ENCODE measurements around the gene KCNF1.

KCNF1 gene, protein sequence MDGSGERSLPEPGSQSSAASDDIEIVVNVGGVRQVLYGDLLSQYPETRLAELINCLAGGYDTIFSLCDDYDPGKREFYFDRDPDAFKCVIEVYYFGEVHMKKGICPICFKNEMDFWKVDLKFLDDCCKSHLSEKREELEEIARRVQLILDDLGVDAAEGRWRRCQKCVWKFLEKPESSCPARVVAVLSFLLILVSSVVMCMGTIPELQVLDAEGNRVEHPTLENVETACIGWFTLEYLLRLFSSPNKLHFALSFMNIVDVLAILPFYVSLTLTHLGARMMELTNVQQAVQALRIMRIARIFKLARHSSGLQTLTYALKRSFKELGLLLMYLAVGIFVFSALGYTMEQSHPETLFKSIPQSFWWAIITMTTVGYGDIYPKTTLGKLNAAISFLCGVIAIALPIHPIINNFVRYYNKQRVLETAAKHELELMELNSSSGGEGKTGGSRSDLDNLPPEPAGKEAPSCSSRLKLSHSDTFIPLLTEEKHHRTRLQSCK

GRCh38 chr2:10911291-10912075, at the start of gene KCNF1:
TSS of gene KCNF1 (plus strand) at chr2:10911934. CDS start at chr2:10912427, 493 bp downstream.
- DNase-seq: no peak

DNA sequence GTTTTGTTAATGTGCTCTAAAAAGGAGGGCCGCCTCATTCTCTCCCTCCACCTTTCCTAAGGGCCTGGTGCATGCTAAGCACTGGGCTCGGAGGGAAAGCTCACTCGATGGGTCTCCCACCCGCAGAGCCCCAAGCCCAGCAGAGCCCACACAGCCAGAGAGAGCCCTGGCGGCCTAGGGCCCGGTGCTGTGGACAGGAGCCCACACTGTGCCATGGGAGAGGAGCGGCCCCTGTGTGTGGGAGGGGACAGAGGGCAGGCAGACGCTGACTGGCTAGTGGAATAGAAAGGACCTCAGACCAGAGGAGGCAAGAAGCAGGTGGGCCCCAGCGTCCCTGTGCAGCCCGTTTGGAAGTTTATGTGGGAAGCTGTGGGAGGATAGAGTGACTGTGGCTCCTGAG, 49.4 kb upstream of the KCNF1 start:
- no peak for DNase-seq

- DNase-seq: no peak
Measured at GRCh38 chr2:10863047-10863446, 48.7 kb upstream of the KCNF1 start.

- DNase-seq: no peak
Measured at GRCh38 chr2:10863837-10864236, 47.9 kb upstream of the KCNF1 start.

DNA sequence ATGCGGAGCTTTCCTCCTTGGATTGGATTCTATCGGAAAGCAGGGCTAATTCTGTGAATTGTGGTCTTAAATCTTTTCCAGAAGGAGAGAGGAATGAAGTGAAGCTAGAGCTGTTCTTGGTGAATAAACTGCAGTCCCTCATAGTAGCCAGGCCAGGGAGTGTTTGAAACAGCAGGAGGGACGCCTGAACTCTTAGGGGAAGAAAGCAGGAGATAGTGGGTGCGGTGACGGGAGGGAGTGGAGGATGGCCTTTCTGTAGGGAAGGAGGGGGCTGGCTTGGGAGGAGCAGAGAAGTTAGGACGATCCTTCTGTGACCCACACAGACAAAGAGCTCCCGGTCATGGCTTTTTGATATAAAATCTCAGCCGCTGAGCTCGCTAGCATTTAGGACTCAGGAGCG, 47.5 kb upstream of the KCNF1 start:
- DNase-seq: no peak

DNA sequence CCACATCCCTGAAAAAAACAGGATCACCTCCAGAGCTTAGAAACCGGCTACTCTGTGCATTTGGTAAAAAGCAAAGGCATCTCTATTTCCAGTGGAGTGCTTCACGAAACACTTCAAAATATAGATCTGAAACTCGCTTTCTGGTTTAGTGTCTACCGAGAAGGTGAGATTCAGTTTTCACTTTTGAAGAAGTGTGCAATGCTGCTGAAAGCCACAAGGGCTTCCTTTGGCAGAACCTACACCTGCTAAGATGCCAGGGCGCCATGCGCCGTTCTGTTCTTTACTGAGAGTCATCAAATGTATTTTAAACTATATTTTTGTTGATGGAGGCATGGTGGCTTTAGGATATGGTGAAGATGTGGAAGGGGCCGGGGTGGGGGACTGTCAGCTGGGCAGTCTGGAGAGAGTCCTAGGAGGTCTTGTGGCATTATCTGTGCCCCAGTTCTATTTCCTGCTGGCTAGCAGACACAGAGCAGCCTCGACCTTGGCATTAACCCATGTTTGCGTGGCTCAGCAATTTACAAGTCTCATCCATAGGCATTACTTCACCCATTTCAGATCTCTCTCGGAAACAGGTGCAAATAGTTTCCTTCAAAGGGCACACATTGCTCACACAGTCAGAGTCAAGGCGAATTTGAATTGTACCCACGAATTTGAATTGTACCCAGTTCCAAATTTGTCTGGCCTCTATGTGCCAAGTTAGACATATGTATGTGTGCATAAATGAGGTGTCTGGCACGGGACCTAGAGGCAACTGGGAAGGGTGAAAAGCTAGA, 46.7 kb upstream of the KCNF1 start:
- peak in 1 of 2 donors; percentile 5 for DNase-seq

GRCh38 chr2:10865841-10866240, 45.9 kb upstream of the KCNF1 start:
- DNase-seq: no peak

GRCh38 chr2:10867692-10868420, 43.9 kb upstream of the KCNF1 start:
- no peak for DNase-seq

GRCh38 chr2:10868465-10869314, 43.0 kb upstream of the KCNF1 start:
- no peak for DNase-seq

DNA sequence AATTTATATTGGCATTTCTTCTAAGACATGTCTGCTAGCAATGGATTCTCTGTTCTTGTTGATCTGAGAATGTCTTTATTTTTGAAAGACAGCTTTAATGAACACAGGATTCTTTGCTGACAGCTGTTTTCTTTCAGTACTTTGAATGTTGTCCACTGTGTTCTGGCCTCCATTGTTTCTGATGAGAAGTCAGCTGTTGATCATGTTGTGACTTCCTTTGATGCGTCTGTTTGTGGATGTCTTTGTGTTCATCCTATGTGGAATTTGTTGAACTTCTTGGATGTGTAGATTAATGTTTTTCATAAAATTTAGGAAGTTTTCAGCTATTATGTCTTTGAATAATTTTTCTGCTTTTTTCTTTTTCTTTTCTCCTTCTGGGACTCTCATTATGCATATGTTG, 39.8 kb upstream of the KCNF1 start:
- no peak for DNase-seq

DNA sequence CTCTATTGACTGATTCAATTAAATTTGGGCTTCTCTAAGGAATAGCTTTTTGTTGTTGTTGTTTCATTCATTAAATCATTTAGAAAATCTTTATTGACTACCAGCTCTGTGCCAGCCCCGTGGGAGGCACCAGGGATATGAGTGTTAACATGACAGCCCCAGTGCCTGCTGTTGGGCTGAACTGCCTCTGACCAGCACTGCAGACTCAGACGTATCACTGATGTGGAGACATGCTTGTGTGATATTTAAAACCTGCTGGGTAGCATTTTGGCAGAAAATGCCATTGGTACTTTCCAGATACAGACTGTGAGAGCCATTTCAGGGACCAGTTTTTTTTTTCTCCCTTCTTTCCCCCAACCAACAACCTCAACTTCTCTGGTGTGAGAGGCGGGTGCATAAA, 38.6 kb upstream of the KCNF1 start:
- no peak for DNase-seq

DNA sequence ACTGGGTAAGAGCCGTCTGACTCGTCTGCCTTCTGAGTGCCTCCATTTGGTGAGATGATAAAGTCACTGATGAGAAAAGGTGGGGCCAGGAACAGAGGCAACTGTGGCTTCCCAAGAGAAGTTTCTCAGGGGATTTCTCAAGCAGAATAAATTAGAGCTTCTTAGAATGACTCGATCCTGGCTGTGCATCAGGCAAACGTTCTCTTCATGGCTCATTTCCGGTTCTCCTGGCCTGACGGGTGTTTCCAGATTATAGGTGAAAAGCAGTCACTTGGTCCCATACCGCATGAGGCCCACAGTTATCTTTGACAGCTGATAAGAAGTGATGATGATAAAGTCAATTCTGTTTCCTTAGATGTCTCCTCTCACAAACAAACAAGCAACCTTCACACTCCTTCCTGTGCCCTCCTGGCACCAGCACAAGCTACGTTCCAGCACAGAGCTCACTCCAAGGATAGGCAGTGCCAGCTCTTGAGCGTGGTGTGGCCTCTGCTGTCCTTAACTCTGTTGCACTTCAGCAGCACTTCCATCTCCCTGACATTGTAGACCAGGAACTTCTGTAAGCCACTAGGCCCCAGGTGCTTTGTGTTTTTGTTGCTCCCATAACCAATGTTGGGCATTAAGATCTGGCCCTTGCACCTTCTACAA, 37.8 kb upstream of the KCNF1 start:
- peak in 1 of 2 donors; percentile 3 for DNase-seq

DNA sequence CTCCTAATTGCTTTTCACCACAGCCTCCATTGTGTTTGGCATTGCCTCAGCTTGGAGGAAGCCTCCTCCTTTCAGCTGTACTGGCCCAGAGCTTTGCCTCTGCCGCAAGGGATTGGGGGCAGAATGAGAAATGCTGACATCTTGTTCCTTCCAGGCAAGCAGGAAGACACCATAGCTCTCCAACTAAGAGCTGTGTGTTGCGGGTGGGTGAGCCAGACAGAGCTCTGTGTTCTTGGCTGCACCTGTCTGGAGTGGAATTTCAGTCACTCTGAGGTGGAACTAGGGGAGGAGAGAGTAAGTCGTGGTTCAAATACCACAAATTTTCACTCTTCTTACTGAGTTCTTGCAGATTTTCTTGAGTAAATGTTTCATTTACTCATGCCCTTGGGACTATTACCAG, 36.6 kb upstream of the KCNF1 start:
- no peak for DNase-seq

DNA sequence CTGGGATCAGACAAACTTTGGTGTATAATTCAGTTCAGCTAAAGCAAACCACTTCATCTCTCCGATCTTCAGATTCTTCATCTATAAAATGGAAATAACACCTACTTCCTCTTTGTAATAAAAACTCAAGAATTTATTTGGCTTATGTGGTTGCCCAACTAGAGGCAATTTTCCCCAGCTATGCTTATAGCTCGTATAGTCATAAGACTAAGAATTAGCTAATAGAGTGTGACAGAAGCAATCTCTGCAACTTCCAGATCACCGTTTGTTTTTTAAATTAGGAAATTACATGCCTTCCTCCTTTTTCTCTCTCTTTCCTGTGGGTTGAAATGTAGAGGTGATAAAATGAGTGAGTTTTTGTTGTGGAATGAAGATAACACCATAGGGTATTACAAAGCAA, 35.3 kb upstream of the KCNF1 start:
- DNase-seq: no peak

GRCh38 chr2:10876963-10877362, 34.8 kb upstream of the KCNF1 start:
- no peak for DNase-seq

GRCh38 chr2:10877651-10878111, 34.1 kb upstream of the KCNF1 start:
- no peak for DNase-seq

- no peak for DNase-seq
Measured at GRCh38 chr2:10878268-10878915, 33.3 kb upstream of the KCNF1 start.

DNA sequence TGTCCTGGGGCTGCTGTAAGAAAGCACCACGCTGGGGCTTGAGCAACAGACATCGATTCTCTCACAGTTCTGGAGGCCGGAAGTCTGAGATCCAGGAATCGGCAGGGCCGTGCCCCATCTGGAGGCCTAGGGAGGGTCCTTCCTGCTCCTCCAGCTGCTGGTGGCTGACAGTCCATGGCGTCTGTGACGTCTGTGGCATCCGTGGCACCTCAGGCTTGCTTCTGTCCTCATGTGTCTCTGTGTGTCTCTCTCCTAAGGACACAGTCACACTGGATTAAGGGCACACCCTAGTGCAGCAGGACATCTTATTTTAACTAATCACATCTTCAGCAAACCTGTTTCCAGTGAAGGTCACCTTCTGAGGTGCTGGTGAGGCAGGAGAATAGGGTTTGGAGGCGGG, 32.6 kb upstream of the KCNF1 start:
- no peak for DNase-seq

DNA sequence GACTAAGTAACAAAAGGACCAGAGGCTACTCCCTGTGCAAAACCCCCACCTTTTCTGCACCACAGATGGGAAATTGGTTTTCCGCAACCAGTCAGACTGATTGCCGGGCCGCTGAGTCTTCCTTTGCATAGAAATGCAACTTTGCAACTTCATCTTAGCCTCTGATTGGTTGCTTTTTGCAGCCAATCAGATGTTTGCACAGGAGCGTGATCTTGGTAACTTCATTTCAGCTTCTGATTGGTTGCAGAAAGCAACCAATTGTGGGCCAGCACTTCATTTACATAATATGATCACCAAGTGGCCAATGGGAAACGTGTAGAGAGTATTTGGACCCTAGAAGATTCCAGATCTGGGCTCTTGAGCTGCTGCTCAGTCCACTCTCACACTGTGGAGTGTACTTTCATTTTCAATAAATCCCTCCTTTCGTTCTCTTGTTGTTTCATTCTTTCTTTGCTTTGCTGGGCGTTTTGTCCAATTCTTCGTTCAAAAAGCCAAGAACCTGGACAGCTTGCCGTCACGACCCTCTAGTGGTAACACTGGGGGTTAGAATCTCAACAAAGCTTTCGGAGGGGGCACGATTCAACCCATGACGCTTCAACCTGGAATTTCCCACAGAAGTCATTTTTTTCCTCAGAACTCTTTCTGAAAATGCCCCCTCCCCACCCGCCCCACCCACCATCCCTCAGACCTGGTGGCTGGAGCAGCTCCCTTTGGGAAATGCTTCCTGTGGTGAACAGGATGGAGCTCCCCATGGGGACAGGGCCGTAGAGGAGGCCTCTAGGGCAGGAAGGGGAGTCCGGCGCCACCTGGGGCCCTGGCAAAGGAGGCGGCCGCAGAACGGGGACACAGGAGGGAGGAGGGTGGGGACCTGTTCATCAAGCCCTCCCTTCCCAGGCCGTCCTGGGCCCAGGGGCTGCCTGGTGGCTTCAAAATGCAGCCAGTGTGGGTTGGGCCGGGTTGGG, 31.8 kb upstream of the KCNF1 start:
- DNase-seq: no peak

Measured in stimulated activated CD4-positive, alpha-beta T cell treated with anti-CD3 and anti-CD28 coated beads, Interleukin-2, amount 100 ng/mL, for 48 hours (primary cell).